Memory B cell (primary cell): ENCODE measurements around the gene STAG3.
A peak's percentile ranks its signal among the peaks of the same experiment; 100 is the strongest.

ENCODE experiments used
- ATAC-seq: fragments of 150-1000 bp; cut with Tn5 transposase; 2 replicates; pipeline ENCODE4 v1.10.0; 2021; ENCODE audit warnings: low read depth, mild to moderate bottlenecking, moderate library complexity
- DNase-seq, 2 donors: peaks; one replicate each; pipeline ENCODE4 v3.0.0; 2022; ENCODE audit warnings: low spot score in 2 of 2
- H3K27ac Mint-ChIP-seq: one replicate; pipeline ENCODE4 v1.8.0; 2022; ENCODE audit warnings: mild to moderate bottlenecking, moderate library complexity, mixed read lengths
- H3K27me3 Mint-ChIP-seq: one replicate; pipeline ENCODE4 v1.8.0; 2022; ENCODE audit warnings: mixed read lengths
- H3K36me3 Mint-ChIP-seq: one replicate; pipeline ENCODE4 v1.8.0; 2022; ENCODE audit warnings: mild to moderate bottlenecking, mixed read lengths
- H3K4me1 Mint-ChIP-seq: one replicate; pipeline ENCODE4 v1.8.0; 2022; ENCODE audit warnings: mixed read lengths
- H3K4me3 Mint-ChIP-seq: one replicate; pipeline ENCODE4 v1.8.0; 2022; ENCODE audit warnings: mild to moderate bottlenecking, moderate library complexity, mixed read lengths
- H3K9me3 Mint-ChIP-seq: one replicate; pipeline ENCODE4 v1.8.0; 2022; ENCODE audit warnings: mixed read lengths

Gene STAG3

GRCh38 chr7:100148225-100148558 is 29.5 kb upstream of the STAG3 start:
- peak; percentile 3 for ATAC-seq
- H3K36me3 Mint-ChIP-seq: peaks cover 8% of the 10 kb centered on the region
- DNase-seq: no peak
- no peaks in the 10 kb centered on the region for H3K9me3 Mint-ChIP-seq
- H3K27me3 Mint-ChIP-seq: no peaks in the 10 kb centered on the region
- H3K4me1 Mint-ChIP-seq: peaks cover 21% of the 10 kb centered on the region
- H3K27ac Mint-ChIP-seq: peak overlapping the region; percentile 95
- peak overlapping the region; percentile 98 for H3K4me3 Mint-ChIP-seq

- Mint-ChIP-seq H3K27me3 (no peaks in the 10 kb centered on the region), H3K4me3 (peak within 1 kb of the TSS; percentile 98), H3K36me3 (peaks cover 10% of the 10 kb centered on the region), H3K4me1 (peaks cover 24% of the 10 kb centered on the region), H3K27ac (peak within 1 kb of the TSS; percentile 95), H3K9me3 (no peaks in the 10 kb centered on the region)
- DNase-seq (peak; percentile 87 to 96), ATAC-seq (peak; percentile 92)
Measured at GRCh38 chr7:100148559-100149328, 29.0 kb upstream of the STAG3 start, which contains the start of gene LAMTOR4. TSS of gene LAMTOR4 (plus strand) at chr7:100148918. CDS start at chr7:100148973, 55 bp downstream.

- DNase-seq (no peak), ATAC-seq (no peak)
- Mint-ChIP-seq H3K36me3 (peaks cover 20% of the 10 kb centered on the region), H3K27ac (peak overlapping the region; percentile 62), H3K27me3 (no peaks in the 10 kb centered on the region), H3K4me1 (peaks cover 36% of the 10 kb centered on the region), H3K9me3 (no peaks in the 10 kb centered on the region), H3K4me3 (peak overlapping the region; percentile 45)
Measured at GRCh38 chr7:100152404-100152803, 25.3 kb upstream of the STAG3 start.

GRCh38 chr7:100152937-100153666 is 24.6 kb upstream of the STAG3 start:
- peak overlapping the region; percentile 62 for H3K27ac Mint-ChIP-seq
- H3K4me3 Mint-ChIP-seq: no peak overlapping the region
- no peaks in the 10 kb centered on the region for H3K9me3 Mint-ChIP-seq
- H3K36me3 Mint-ChIP-seq: peaks cover 20% of the 10 kb centered on the region
- H3K4me1 Mint-ChIP-seq: peaks cover 40% of the 10 kb centered on the region
- no peaks in the 10 kb centered on the region for H3K27me3 Mint-ChIP-seq
- ATAC-seq (no peak), DNase-seq (no peak)

GRCh38 chr7:100153708-100154535 is 23.8 kb upstream of the STAG3 start:
- H3K27ac Mint-ChIP-seq: no peak overlapping the region
- H3K4me1 Mint-ChIP-seq: peaks cover 33% of the 10 kb centered on the region
- H3K36me3 Mint-ChIP-seq: peaks cover 20% of the 10 kb centered on the region
- ATAC-seq (no peak), DNase-seq (no peak)
- H3K9me3 Mint-ChIP-seq: no peaks in the 10 kb centered on the region
- no peak overlapping the region for H3K4me3 Mint-ChIP-seq
- no peaks in the 10 kb centered on the region for H3K27me3 Mint-ChIP-seq

- H3K4me1 Mint-ChIP-seq: peaks cover 33% of the 10 kb centered on the region
- no peak overlapping the region for H3K27ac Mint-ChIP-seq
- H3K9me3 Mint-ChIP-seq: no peaks in the 10 kb centered on the region
- peaks cover 20% of the 10 kb centered on the region for H3K36me3 Mint-ChIP-seq
- ATAC-seq: no peak
- no peaks in the 10 kb centered on the region for H3K27me3 Mint-ChIP-seq
- no peak overlapping the region for H3K4me3 Mint-ChIP-seq
- DNase-seq: no peak
Measured at GRCh38 chr7:100154651-100155491, 22.8 kb upstream of the STAG3 start.

GRCh38 chr7:100155553-100156317 is 22.0 kb upstream of the STAG3 start:
- Mint-ChIP-seq H3K4me3 (no peak overlapping the region), H3K4me1 (peaks cover 25% of the 10 kb centered on the region), H3K27me3 (no peaks in the 10 kb centered on the region), H3K27ac (no peak overlapping the region), H3K9me3 (no peaks in the 10 kb centered on the region), H3K36me3 (peaks cover 15% of the 10 kb centered on the region)
- DNase-seq (no peak), ATAC-seq (no peak)

- DNase-seq (no peak), ATAC-seq (peak; percentile 53)
- Mint-ChIP-seq H3K27me3 (no peaks in the 10 kb centered on the region), H3K4me1 (peaks cover 25% of the 10 kb centered on the region), H3K36me3 (peaks cover 15% of the 10 kb centered on the region), H3K4me3 (peak overlapping the region; percentile 81), H3K9me3 (no peaks in the 10 kb centered on the region), H3K27ac (peak overlapping the region; percentile 88)
Measured at GRCh38 chr7:100156331-100157068, 21.2 kb upstream of the STAG3 start.

- Mint-ChIP-seq H3K9me3 (no peaks in the 10 kb centered on the region), H3K4me3 (peak overlapping the region; percentile 81), H3K27me3 (no peaks in the 10 kb centered on the region), H3K36me3 (peaks cover 15% of the 10 kb centered on the region), H3K27ac (peak overlapping the region; percentile 88), H3K4me1 (peaks cover 25% of the 10 kb centered on the region)
- DNase-seq (no peak), ATAC-seq (no peak)
Measured at GRCh38 chr7:100157069-100157333, 20.7 kb upstream of the STAG3 start.

- peaks cover 12% of the 10 kb centered on the region for H3K36me3 Mint-ChIP-seq
- peaks cover 20% of the 10 kb centered on the region for H3K4me1 Mint-ChIP-seq
- no peaks in the 10 kb centered on the region for H3K9me3 Mint-ChIP-seq
- DNase-seq (no peak), ATAC-seq (no peak)
- H3K4me3 Mint-ChIP-seq: peak overlapping the region; percentile 81
- H3K27ac Mint-ChIP-seq: peak overlapping the region; percentile 88
- no peaks in the 10 kb centered on the region for H3K27me3 Mint-ChIP-seq
Measured at GRCh38 chr7:100157334-100158228, 20.1 kb upstream of the STAG3 start.

- Mint-ChIP-seq H3K27me3 (no peaks in the 10 kb centered on the region), H3K4me3 (peak within 1 kb of the TSS; percentile 89), H3K36me3 (peaks cover 11% of the 10 kb centered on the region), H3K27ac (peak within 1 kb of the TSS; percentile 88), H3K4me1 (peaks cover 25% of the 10 kb centered on the region), H3K9me3 (no peaks in the 10 kb centered on the region)
- DNase-seq (peak; percentile 84 to 90), ATAC-seq (peak; percentile 89)
Measured at GRCh38 chr7:100158229-100159098, 19.3 kb upstream of the STAG3 start, which contains the start of gene TRAPPC14. TSS of gene TRAPPC14 (minus strand) at chr7:100158723. CDS start at chr7:100158499, 224 bp downstream.
